HUES48 (cell line): Measurements from ENCODE around the gene RBM46.

Experiments
- H3K27ac ChIP-seq: one replicate; pipeline ENCODE4 v1.7.0; 2013; ENCODE audit warnings: low read depth, low read length, inconsistent platforms
- H3K27me3 ChIP-seq: 2 replicates; pipeline ENCODE4 v1.6.1; 2013; ENCODE audit warnings: mild to moderate bottlenecking, low read length; ENCODE audit not compliant: control insufficient read depth, insufficient read depth
- H3K36me3 ChIP-seq: 2 replicates; pipeline ENCODE4 v1.6.1; 2013; ENCODE audit warnings: low read length; ENCODE audit not compliant: control insufficient read depth, insufficient read depth
- H3K4me1 ChIP-seq: 2 replicates; pipeline ENCODE4 v1.6.1; 2013; ENCODE audit warnings: mild to moderate bottlenecking, low read length; ENCODE audit not compliant: control insufficient read depth, insufficient read depth
- H3K4me3 ChIP-seq: 2 replicates; pipeline ENCODE4 v1.5.1; 2013; ENCODE audit warnings: mild to moderate bottlenecking, low read depth, low read length
- H3K9ac ChIP-seq: 2 replicates; pipeline ENCODE4 v1.6.1; 2013; ENCODE audit warnings: mild to moderate bottlenecking, low read depth, low read length, moderate library complexity
- H3K9me3 ChIP-seq: 2 replicates; pipeline ENCODE4 v1.6.1; 2013; ENCODE audit warnings: low read length; ENCODE audit not compliant: control insufficient read depth, insufficient read depth

Gene RBM46, protein sequence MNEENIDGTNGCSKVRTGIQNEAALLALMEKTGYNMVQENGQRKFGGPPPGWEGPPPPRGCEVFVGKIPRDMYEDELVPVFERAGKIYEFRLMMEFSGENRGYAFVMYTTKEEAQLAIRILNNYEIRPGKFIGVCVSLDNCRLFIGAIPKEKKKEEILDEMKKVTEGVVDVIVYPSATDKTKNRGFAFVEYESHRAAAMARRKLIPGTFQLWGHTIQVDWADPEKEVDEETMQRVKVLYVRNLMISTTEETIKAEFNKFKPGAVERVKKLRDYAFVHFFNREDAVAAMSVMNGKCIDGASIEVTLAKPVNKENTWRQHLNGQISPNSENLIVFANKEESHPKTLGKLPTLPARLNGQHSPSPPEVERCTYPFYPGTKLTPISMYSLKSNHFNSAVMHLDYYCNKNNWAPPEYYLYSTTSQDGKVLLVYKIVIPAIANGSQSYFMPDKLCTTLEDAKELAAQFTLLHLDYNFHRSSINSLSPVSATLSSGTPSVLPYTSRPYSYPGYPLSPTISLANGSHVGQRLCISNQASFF

GRCh38 chr4:154781126-154781982, at the start of gene RBM46:
Gene RBM46 (plus strand): TSS chr4:154781272. CDS start chr4:154796753, 15,481 bp downstream.
- Histone ChIP-seq H3K9me3 (no peaks in the 10 kb centered on the region), H3K27me3 (no peaks in the 10 kb centered on the region), H3K9ac (no peak within 1 kb of the TSS), H3K4me1 (peaks cover 3% of the 10 kb centered on the region), H3K4me3 (no peak within 1 kb of the TSS), H3K27ac (no peak within 1 kb of the TSS), H3K36me3 (no peaks in the 10 kb centered on the region)

DNA sequence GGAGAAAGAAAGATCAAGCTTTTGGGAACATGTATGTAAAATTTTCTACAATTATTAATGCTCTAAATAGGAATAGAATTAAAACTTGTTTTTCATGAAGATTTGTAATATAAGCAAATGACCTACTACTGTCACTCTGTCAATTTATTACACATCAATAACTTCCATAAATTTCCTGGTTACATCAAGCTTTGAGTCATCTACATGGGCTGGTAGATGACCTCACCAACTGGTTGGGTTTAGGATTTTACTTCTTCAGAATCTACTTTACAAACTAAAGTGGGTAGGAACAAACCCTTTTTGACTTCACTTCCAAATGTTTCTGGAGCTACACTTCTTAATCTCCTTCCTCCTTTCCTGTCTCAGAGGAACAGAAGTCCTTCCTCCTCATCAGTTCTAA, 49.3 kb upstream of the RBM46 start:
- no peak overlapping the region for H3K9ac ChIP-seq
- no peaks in the 10 kb centered on the region for H3K36me3 ChIP-seq
- no peaks in the 10 kb centered on the region for H3K27me3 ChIP-seq
- no peaks in the 10 kb centered on the region for H3K9me3 ChIP-seq
- H3K4me1 ChIP-seq, result 0 out of 2 replicates have a peak, but pooled peaks cover 4% of the 10 kb centered on the region
- H3K4me3 ChIP-seq, result no peak overlapping the region
- no peak overlapping the region for H3K27ac ChIP-seq

DNA sequence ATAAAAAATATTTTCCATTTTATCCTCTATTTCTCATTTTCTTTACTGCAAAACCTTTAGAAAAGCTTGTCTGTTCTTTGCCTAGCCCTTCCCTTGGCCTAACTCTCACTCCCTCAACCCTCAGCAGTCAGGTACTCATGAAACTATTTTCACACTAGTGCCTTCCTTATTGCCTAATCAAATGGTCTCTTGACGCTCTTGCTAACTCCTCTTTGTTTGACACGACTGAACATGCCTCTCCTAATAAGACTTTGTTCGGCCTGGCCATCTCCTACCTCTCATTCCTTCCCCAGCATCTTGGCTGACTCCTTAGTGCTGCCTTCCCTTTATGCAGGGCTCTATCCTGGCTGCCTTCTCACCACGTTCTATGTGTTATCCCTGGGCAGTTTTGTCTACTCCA, 48.4 kb upstream of the RBM46 start:
- H3K36me3 ChIP-seq, result no peaks in the 10 kb centered on the region
- H3K27me3 ChIP-seq, result no peaks in the 10 kb centered on the region
- H3K9me3 ChIP-seq, result no peaks in the 10 kb centered on the region
- no peak overlapping the region for H3K4me3 ChIP-seq
- no peak overlapping the region for H3K9ac ChIP-seq
- peaks cover 5% of the 10 kb centered on the region; the same call in 1 of the 2 replicates for H3K4me1 ChIP-seq
- no peak overlapping the region for H3K27ac ChIP-seq

- no peaks in the 10 kb centered on the region for H3K9me3 ChIP-seq
- H3K4me1 ChIP-seq, result peaks cover 45% of the 10 kb centered on the region
- no peak overlapping the region for H3K9ac ChIP-seq
- no peaks in the 10 kb centered on the region for H3K36me3 ChIP-seq
- H3K27me3 ChIP-seq, result peaks cover 24% of the 10 kb centered on the region
- H3K27ac ChIP-seq, result no peak overlapping the region
- no peak overlapping the region for H3K4me3 ChIP-seq
Measured at GRCh38 chr4:154736770-154737169, 44.3 kb upstream of the RBM46 start.

DNA sequence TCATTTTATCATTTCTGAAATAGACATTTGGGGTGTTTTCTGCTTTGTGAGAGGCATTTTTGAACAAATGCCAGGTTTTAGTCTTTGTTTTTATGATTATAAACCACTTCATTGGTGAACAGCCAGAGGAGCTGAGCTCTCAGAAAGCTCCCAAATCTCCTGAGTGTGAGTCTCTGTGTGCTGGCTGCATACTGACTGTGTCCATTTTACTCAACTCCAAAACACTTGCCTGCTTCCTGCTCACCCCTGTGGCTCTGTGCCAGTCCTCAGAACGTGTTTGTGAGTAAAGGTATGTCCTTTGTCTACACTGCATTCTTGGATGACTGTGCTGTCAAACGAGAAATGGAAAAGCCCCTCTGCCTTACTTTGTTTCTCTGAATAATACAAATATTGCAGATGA, 42.6 kb upstream of the RBM46 start:
- H3K27ac ChIP-seq, result peak overlapping the region; percentile 92

DNA sequence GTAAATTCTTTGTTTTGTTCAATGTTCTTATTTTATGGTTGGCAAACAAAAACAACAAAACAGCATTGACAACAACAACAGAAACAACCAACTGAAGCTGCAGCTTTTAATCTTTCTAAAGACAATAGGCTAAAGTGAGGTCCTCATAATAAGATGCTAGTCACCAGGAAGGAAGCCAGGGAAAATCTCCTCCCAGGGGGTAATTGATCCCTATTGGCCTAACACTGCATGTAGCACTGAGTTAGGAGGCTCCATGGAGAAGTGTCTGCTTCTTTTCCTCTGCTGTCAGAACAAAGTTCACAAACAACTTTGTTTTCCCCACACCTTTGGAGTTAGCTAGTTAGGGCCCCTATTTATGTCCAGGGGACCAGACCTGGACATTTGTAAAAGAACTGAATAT, 42.0 kb upstream of the RBM46 start:
- no peaks in the 10 kb centered on the region for H3K9me3 ChIP-seq
- peaks cover 34% of the 10 kb centered on the region for H3K27me3 ChIP-seq
- H3K27ac ChIP-seq, result peak overlapping the region; percentile 92
- no peak overlapping the region for H3K9ac ChIP-seq
- H3K36me3 ChIP-seq, result no peaks in the 10 kb centered on the region
- H3K4me3 ChIP-seq, result no peak overlapping the region
- peaks cover 53% of the 10 kb centered on the region for H3K4me1 ChIP-seq

More for the DNA sequence above, 42.6 kb upstream of the RBM46 start:
- H3K36me3 ChIP-seq, result no peaks in the 10 kb centered on the region
- no peaks in the 10 kb centered on the region for H3K9me3 ChIP-seq
- H3K4me1 ChIP-seq, result peaks cover 53% of the 10 kb centered on the region
- no peak overlapping the region for H3K4me3 ChIP-seq
- peaks cover 32% of the 10 kb centered on the region for H3K27me3 ChIP-seq
- no peak overlapping the region for H3K9ac ChIP-seq

DNA sequence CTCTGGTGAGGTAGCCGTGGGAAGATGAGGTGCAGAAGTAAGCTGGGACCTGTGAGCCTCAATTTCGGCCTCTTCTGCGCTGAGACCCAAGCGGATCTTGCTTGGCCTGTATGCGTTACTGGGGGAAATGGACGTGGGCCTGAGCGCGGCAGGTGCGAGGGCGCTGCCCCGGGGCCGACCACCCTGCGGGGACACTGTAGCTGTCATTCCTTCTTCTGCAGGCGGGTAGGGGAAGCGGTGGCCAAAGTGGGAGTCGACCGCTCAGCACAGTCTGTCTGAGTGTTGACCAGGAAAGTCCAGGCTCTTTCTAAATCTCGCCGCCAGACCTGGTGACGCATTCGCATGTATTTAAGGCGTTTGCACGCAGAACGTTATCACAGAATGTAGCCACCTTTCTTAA, 40.6 kb upstream of the RBM46 start:
- Histone ChIP-seq H3K4me3 (peak overlapping the region; percentile 87), H3K36me3 (no peaks in the 10 kb centered on the region), H3K9ac (no peak overlapping the region), H3K27ac (peak overlapping the region; percentile 91), H3K4me1 (peaks cover 52% of the 10 kb centered on the region), H3K27me3 (peaks cover 45% of the 10 kb centered on the region), H3K9me3 (no peaks in the 10 kb centered on the region)

DNA sequence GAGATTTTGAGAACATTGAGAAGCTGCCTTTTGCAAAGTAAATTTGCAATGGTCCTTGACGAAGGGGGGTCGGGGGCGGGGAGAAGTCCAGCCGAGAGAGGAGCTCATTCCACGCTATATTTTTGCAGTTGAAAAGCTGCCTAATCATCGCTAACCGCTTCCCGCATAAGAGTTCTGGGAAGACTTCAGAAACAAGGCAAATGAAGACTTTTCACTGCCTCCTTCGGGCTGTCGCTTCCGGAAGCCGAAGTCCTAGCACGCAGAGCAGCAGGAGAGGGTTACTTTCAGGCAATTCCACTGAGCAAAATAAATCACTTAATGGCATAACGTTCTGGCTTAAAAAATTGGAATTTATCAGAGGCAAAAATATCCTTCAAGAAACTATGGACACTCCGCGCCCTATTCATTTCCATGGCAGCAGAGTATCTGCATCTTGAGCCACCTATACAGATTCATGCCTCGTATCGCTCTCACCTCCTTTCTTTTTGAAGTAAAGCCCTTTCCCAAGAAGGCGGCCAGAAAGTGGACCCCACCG, 39.9 kb upstream of the RBM46 start:
- Histone ChIP-seq H3K4me1 (peaks cover 50% of the 10 kb centered on the region), H3K9me3 (no peaks in the 10 kb centered on the region), H3K27ac (peak overlapping the region; percentile 91), H3K4me3 (peak overlapping the region; percentile 87), H3K27me3 (peaks cover 45% of the 10 kb centered on the region), H3K9ac (peak overlapping the region; percentile 18; the same call in 1 of the 2 replicates), H3K36me3 (no peaks in the 10 kb centered on the region)

GRCh38 chr4:154741922-154742850, 38.9 kb upstream of the RBM46 start:
- H3K27ac ChIP-seq, result peak overlapping the region; percentile 91
- H3K4me1 ChIP-seq, result peaks cover 53% of the 10 kb centered on the region
- peak overlapping the region; percentile 87 for H3K4me3 ChIP-seq
- no peaks in the 10 kb centered on the region for H3K9me3 ChIP-seq
- peak overlapping the region; percentile 53; the same call in 1 of the 2 replicates for H3K9ac ChIP-seq
- no peaks in the 10 kb centered on the region for H3K36me3 ChIP-seq
- peaks cover 45% of the 10 kb centered on the region for H3K27me3 ChIP-seq
